ENCODE measurements around the gene IRS2. TPM values are rescaled to one million over a fixed set of nuclear protein-coding genes. Genes with fewer than 3 reads are reported as not detected.

The IRS2 gene
- total RNA-seq, 1 experiment from 2014 or later: 9.2 TPM

DNA sequence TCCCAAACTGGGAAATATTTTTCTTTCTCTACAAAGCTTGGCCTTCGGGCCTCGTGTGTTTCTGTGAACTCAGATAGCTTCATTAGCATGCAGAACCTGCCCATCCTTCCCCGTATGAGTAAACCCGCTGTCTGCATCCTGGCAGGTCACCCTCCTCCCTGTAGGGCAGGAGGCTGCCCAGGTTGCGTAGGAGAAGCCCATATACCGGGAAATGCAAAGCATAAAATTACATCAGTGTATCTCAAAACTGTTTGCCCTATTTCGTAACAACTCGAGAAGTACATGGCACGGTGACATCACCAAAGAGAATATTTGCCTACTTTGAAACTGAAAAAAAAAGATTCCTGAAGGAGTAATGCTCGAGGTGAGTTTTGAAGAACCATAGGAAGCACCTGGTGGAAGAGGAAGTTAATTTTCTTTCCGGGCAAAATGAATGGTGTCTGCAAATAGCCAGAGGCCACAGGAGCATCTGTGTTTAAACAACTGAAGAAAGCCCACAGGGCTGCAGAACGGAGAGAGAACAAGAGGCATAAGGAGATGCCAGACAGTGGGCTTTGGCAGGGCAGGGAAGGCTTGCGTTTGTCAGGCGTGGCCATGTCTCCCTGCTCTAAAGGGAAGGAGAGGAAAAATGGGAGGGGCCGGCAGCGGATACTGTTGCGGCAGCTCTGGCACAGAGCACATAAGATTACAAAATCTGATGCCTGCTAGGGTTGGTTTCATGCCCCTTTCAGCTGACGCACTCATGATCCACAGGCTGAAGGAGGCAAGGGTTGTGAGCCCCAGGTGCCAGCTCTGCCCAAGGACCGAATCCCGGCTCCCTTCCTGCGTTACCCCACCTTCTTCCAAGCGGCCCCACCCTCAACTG is 81.4 kb downstream of the IRS2 start:
- Histone ChIP-seq H2AFZ (ENCODE audit: low read depth, low read length, poor library complexity, severe bottlenecking) (no peak overlapping the region), H3K4me1 (ENCODE audit: control insufficient read depth in 1 of 2, insufficient read depth in 2 of 2, low read length in 2 of 2) (peaks cover 0 to 2% of the 10 kb centered on the region in 2 experiments; a peak in 1 of 4 replicates), H3K27ac (ENCODE audit: low read depth, low read length) (no peak overlapping the region), H3K79me2 (ENCODE audit: insufficient read depth, low read length) (no peaks in the 10 kb centered on the region), H3K4me3 (replicated peaks in 1 of 2; ENCODE audit: low read depth in 1 of 2, low read length in 2 of 2) (no peak overlapping the region), H3K9me3 (ENCODE audit: control insufficient read depth in 1 of 2, insufficient read depth in 1 of 2, low read depth in 1 of 2, low read length in 2 of 2) (no peaks in the 10 kb centered on the region), H3K4me2 (ENCODE audit: low read length) (no peak overlapping the region), H3K9ac (ENCODE audit: low read length) (no peak overlapping the region), H4K20me1 (ENCODE audit: insufficient read depth) (no peaks in the 10 kb centered on the region), H3K36me3 (ENCODE audit: control insufficient read depth in 1 of 2, insufficient read depth in 2 of 2, low read length in 2 of 2) (no peaks in the 10 kb centered on the region), H3K27me3 (ENCODE audit: insufficient read depth, low read length) (no peaks in the 10 kb centered on the region), H3K9me2 (ENCODE audit: insufficient read depth) (no peaks in the 10 kb centered on the region)
- intact Hi-C loops (cut with micrococcal nuclease): no loop called here
- TF ChIP-seq SP1 (IDR thresholded peaks at IDR 0.05; ENCODE audit: low read depth) (no peak), ELF1 (IDR thresholded peaks at IDR 0.05; ENCODE audit: borderline replicate concordance, low read depth) (no peak), ZFX (IDR thresholded peaks at IDR 0.05) (no peak), TCF7L2 (IDR thresholded peaks at IDR 0.05; ENCODE audit: borderline replicate concordance, extremely low read depth, insufficient read depth, insufficient read length) (no peak), JUND (IDR thresholded peaks at IDR 0.05) (no peak), POLR2AphosphoS5 (IDR thresholded peaks at IDR 0.05; ENCODE audit: low read depth, low read length) (no peak), YY1 (IDR thresholded peaks at IDR 0.05; ENCODE audit: extremely low read depth, insufficient replicate concordance, low read depth, low read length) (no peak), POLR2A (IDR thresholded peaks at IDR 0.05; ENCODE audit: borderline replicate concordance, extremely low read depth, insufficient read depth, insufficient read length) (no peak), CEBPB (IDR thresholded peaks at IDR 0.05; ENCODE audit: low read depth) (no peak), SIN3A (IDR thresholded peaks at IDR 0.05; ENCODE audit: low read depth) (no peak), FOSL1 (IDR thresholded peaks at IDR 0.05; ENCODE audit: low read depth) (no peak)
- TF ChIP-seq, protein P1, sequence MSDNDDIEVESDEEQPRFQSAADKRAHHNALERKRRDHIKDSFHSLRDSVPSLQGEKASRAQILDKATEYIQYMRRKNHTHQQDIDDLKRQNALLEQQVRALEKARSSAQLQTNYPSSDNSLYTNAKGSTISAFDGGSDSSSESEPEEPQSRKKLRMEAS (IDR thresholded peaks at IDR 0.05): no peak
- TF ChIP-seq, protein P2, sequence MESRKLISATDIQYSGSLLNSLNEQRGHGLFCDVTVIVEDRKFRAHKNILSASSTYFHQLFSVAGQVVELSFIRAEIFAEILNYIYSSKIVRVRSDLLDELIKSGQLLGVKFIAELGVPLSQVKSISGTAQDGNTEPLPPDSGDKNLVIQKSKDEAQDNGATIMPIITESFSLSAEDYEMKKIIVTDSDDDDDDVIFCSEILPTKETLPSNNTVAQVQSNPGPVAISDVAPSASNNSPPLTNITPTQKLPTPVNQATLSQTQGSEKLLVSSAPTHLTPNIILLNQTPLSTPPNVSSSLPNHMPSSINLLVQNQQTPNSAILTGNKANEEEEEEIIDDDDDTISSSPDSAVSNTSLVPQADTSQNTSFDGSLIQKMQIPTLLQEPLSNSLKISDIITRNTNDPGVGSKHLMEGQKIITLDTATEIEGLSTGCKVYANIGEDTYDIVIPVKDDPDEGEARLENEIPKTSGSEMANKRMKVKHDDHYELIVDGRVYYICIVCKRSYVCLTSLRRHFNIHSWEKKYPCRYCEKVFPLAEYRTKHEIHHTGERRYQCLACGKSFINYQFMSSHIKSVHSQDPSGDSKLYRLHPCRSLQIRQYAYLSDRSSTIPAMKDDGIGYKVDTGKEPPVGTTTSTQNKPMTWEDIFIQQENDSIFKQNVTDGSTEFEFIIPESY (IDR thresholded peaks at IDR 0.05; ENCODE audit: extremely low read depth, insufficient replicate concordance, low read length): no peak
- no TSS peak for BruUV-seq (replicated peaks)
- ChIA-PET RAD21 (ENCODE audit: low non-redundant PET in 1 of 2, low total read pairs in 2 of 2, uncharacterized antibody in 2 of 2, unreplicated experiment in 2 of 2) (no interaction called here), CTCF (no interaction called here), POLR2A (no interaction called here)
- ATAC-seq (no peak), DNase-seq (ENCODE audit: low read depth, low spot score) (no peak)
